HEK293 (cell line): ENCODE data around the gene RABAC1.

Source experiments
- CTCF ChIA-PET: fragments of 350-600 bp; formaldehyde crosslinking; extraction: SDS; loops from one replicate; lab custom pipeline; 2021; ENCODE audit warnings: antibody characterized with exemption; lab: Yijun Ruan, JAX
- POLR2A ChIA-PET: fragments of 300-600 bp; formaldehyde crosslinking; extraction: SDS; loops from one replicate; lab custom pipeline; 2020; ENCODE audit warnings: antibody characterized with exemption, inconsistent platforms; lab: Yijun Ruan, JAX
- H3K27ac ChIP-seq: fragments of 200-500 bp; sonication (Bioruptor generic); 2 replicates; pipeline ENCODE4 v1.5.1; 2014; ENCODE audit warnings: low read depth, low read length, control low read depth, inconsistent platforms; ENCODE audit errors: extremely low read depth
- H3K36me3 ChIP-seq, 2 experiments: fragments of 200-500 bp in 1 of 2; sonication (Bioruptor generic) in 1 of 2; 1 replicate in 1 of 2; 2 replicates in 1 of 2; pipeline ENCODE4 v1.5.1; 2014 to 2017; ENCODE audit warnings: inconsistent platforms in 2 of 2, low read length in 2 of 2; ENCODE audit not compliant: control insufficient read depth in 2 of 2, insufficient read depth in 1 of 2
- H3K4me1 ChIP-seq: fragments of 200-500 bp; sonication (Bioruptor generic); 2 replicates; pipeline ENCODE4 v1.5.1; 2014; ENCODE audit warnings: mild to moderate bottlenecking, low read length, inconsistent platforms; ENCODE audit not compliant: control insufficient read depth, insufficient read depth
- H3K4me3 ChIP-seq: 2 replicates; pipeline ENCODE4 v1.5.1; 2011; ENCODE audit warnings: low read depth, mild to moderate bottlenecking, control low read depth, low read length, moderate library complexity
- H3K9me3 ChIP-seq: fragments of 200-500 bp; sonication (Bioruptor generic); 2 replicates; pipeline ENCODE4 v1.5.1; 2014; ENCODE audit warnings: low read depth, low read length, inconsistent platforms; ENCODE audit not compliant: control insufficient read depth, insufficient read depth
- GLI2 ChIP-seq: fragments of 450-650 bp; formaldehyde crosslinking; IDR thresholded peaks from 2 replicates; pipeline ENCODE4; 2017; ENCODE audit warnings: missing biosample characterization, missing genetic modification characterization, low read depth, borderline replicate concordance
- KLF10 ChIP-seq: fragments of 450-650 bp; IDR thresholded peaks from 2 replicates; pipeline ENCODE4 v1.5.1; 2018; ENCODE audit warnings: missing biosample characterization, mild to moderate bottlenecking, missing genetic modification characterization
- KLF16 ChIP-seq: fragments of 450-650 bp; formaldehyde crosslinking; IDR thresholded peaks from 2 replicates; pipeline ENCODE4 v1.5.1; 2017; ENCODE audit warnings: missing biosample characterization, missing genetic modification characterization
- MZF1 ChIP-seq: fragments of 450-650 bp; formaldehyde crosslinking; IDR thresholded peaks from 2 replicates; pipeline ENCODE4 v1.5.1; 2017; ENCODE audit warnings: missing biosample characterization, missing genetic modification characterization, borderline replicate concordance
- TRIM28 ChIP-seq: IDR thresholded peaks from 2 replicates; pipeline ENCODE4 v1.6.1; 2011; ENCODE audit warnings: low read length, control low read depth, borderline replicate concordance
- ZFP3 ChIP-seq: fragments of 450-650 bp; formaldehyde crosslinking; IDR thresholded peaks from 2 replicates; pipeline ENCODE4 v1.5.1; 2016; ENCODE audit warnings: low read depth, missing biosample characterization, missing genetic modification characterization
- ZFP37 ChIP-seq: fragments of 450-650 bp; formaldehyde crosslinking; IDR thresholded peaks from 2 replicates; pipeline ENCODE4 v1.5.1; 2016; ENCODE audit warnings: missing biosample characterization, missing genetic modification characterization
- ZFP41 ChIP-seq: fragments of 450-650 bp; formaldehyde crosslinking; IDR thresholded peaks from 2 replicates; pipeline ENCODE4 v1.5.1; 2016; ENCODE audit warnings: missing biosample characterization, missing genetic modification characterization, borderline replicate concordance
- ZNF112 ChIP-seq: fragments of 450-650 bp; formaldehyde crosslinking; IDR thresholded peaks from 2 replicates; pipeline ENCODE4 v1.5.0; 2017; ENCODE audit warnings: missing biosample characterization, missing genetic modification characterization
- ZNF175 ChIP-seq: fragments of 450-650 bp; formaldehyde crosslinking; IDR thresholded peaks from 2 replicates; pipeline ENCODE4 v1.5.1; 2016; ENCODE audit warnings: missing biosample characterization, missing genetic modification characterization
- ZNF19 ChIP-seq: fragments of 450-650 bp; formaldehyde crosslinking; IDR thresholded peaks from 2 replicates; pipeline ENCODE4; 2016; ENCODE audit warnings: missing biosample characterization, missing genetic modification characterization, low read depth
- ZNF239 ChIP-seq: fragments of 450-650 bp; formaldehyde crosslinking; IDR thresholded peaks from 2 replicates; pipeline ENCODE4 v1.5.1; 2016; ENCODE audit warnings: missing biosample characterization, missing genetic modification characterization
- ZNF248 ChIP-seq: fragments of 450-650 bp; formaldehyde crosslinking; IDR thresholded peaks from 2 replicates; pipeline ENCODE4 v1.5.1; 2017; ENCODE audit warnings: missing biosample characterization, missing genetic modification characterization
- ZNF404 ChIP-seq: fragments of 450-650 bp; formaldehyde crosslinking; IDR thresholded peaks from 2 replicates; pipeline ENCODE4 v1.5.1; 2017; ENCODE audit warnings: missing biosample characterization, missing genetic modification characterization
- ZNF558 ChIP-seq: fragments of 450-650 bp; formaldehyde crosslinking; IDR thresholded peaks from 2 replicates; pipeline ENCODE4 v1.5.1; 2016; ENCODE audit warnings: missing biosample characterization, missing genetic modification characterization
- ZNF560 ChIP-seq: fragments of 450-650 bp; formaldehyde crosslinking; IDR thresholded peaks from 2 replicates; pipeline ENCODE4 v1.5.1; 2017; ENCODE audit warnings: missing biosample characterization, missing genetic modification characterization, borderline replicate concordance
- ZNF610 ChIP-seq: fragments of 450-650 bp; formaldehyde crosslinking; IDR thresholded peaks from 2 replicates; pipeline ENCODE4 v1.5.1; 2016; ENCODE audit warnings: missing biosample characterization, missing genetic modification characterization, borderline replicate concordance
- ZNF626 ChIP-seq: fragments of 450-650 bp; sonication (Bioruptor Pico); formaldehyde crosslinking; IDR thresholded peaks from 2 replicates; pipeline ENCODE4 v1.5.1; 2018; ENCODE audit warnings: missing biosample characterization, missing genetic modification characterization, inconsistent platforms
- ZNF777 ChIP-seq: fragments of 450-650 bp; formaldehyde crosslinking; IDR thresholded peaks from 2 replicates; pipeline ENCODE4 v1.5.1; 2017; ENCODE audit warnings: missing biosample characterization, missing genetic modification characterization, borderline replicate concordance
- ZXDB ChIP-seq: fragments of 450-650 bp; formaldehyde crosslinking; IDR thresholded peaks from 2 replicates; pipeline ENCODE4 v1.5.1; 2016; ENCODE audit warnings: missing biosample characterization, missing genetic modification characterization
- TF ChIP-seq, protein P1 (sequence below): fragments of 450-650 bp; formaldehyde crosslinking; IDR thresholded peaks from 2 replicates; pipeline ENCODE4 v1.5.1; 2016; ENCODE audit warnings: missing biosample characterization, missing genetic modification characterization
- TF ChIP-seq, protein P2 (sequence below): fragments of 450-650 bp; formaldehyde crosslinking; IDR thresholded peaks from 2 replicates; pipeline ENCODE4 v1.5.1; 2016; ENCODE audit warnings: missing biosample characterization, missing genetic modification characterization
- TF ChIP-seq, protein P3 (sequence below): fragments of 450-650 bp; formaldehyde crosslinking; optimal IDR thresholded peaks from 2 replicates; pipeline ENCODE3; 2016; ENCODE audit warnings: missing biosample characterization, mild to moderate bottlenecking, missing genetic modification characterization
- TF ChIP-seq, protein P4 (sequence below): fragments of 450-650 bp; formaldehyde crosslinking; IDR thresholded peaks from 2 replicates; pipeline ENCODE4 v1.5.1; 2016; ENCODE audit warnings: missing biosample characterization, missing genetic modification characterization, borderline replicate concordance
- TF ChIP-seq, protein P5 (sequence below): fragments of 450-650 bp; formaldehyde crosslinking; IDR thresholded peaks from 2 replicates; pipeline ENCODE4 v1.5.1; 2016; ENCODE audit warnings: missing biosample characterization, missing genetic modification characterization

Gene RABAC1

DNA sequence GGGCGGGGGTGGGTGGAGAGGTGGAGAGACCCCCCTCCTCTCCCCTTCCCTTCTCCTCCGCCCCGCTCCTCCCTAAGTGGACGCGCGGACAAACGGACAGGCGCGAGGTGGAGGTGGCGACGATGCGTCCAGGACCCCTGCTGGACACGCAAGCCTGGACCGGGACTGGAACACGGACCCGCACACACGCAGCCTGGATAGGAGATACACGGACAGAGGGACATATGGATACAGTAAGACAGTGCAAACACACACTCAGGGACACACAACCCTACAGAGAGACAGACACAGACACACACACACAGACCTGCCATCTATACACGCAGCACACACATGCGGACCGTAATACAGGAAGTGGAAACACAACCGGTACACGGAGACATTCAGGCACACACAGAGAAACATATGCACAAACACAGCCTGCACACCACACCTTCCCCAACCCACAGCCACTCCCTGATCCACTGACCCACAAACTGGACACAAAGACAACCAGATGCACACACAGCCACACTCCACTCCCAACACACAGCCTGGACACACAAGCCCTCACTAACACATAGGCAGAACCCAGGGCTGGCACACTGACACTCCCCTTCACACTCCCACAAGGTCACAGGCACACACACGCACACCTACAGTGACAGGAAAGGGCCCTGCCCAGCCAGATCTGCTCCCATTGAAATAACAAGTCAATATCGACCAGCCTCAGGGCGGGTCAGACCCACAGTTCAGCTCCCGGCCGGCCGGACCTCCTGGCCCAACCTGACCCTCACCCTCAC, 30.2 kb downstream of the RABAC1 start:
- Histone ChIP-seq H3K27ac (no peak overlapping the region), H3K9me3 (no peaks in the 10 kb centered on the region), H3K36me3 (no peaks in the 10 kb centered on the region), H3K4me3 (peak overlapping the region; percentile 16), H3K4me1 (peaks cover 4% of the 10 kb centered on the region)
- CTCF ChIA-PET, result interaction anchor here (0.6 to 1.8 kb wide), 3 partner anchors 22 to 222 kb away, joined by 4 to 5 read pairs (median 4); no protein-coding TSS in a partner anchor
- POLR2A ChIA-PET, result interaction anchor here (0.6 kb wide), 1 partner anchor 102 kb away, joined by 7 read pairs; no protein-coding TSS in a partner anchor
- TF ChIP-seq ZNF175 (tag by site-specific recombination) (no peak), ZNF626 (tag by site-specific recombination) (no peak), ZFP41 (no peak), ZNF777 (peak; percentile 55), ZNF112 (0 out of 2 replicates have a peak, but pooled peaks have one; percentile 26), KLF16 (no peak), ZNF19 (tag by site-specific recombination) (no peak), MZF1 (tag by site-specific recombination) (no peak), ZNF558 (tag by site-specific recombination) (no peak), KLF10 (no peak), TRIM28 (no peak), ZXDB (tag by site-specific recombination) (no peak), GLI2 (tag by site-specific recombination) (no peak), ZFP3 (tag by site-specific recombination) (no peak), ZNF560 (no peak), ZFP37 (tag by site-specific recombination) (peak; percentile 51; the same call in 1 of the 2 replicates), ZNF404 (tag by site-specific recombination) (no peak), ZNF248 (no peak), ZNF239 (tag by site-specific recombination) (peak; percentile 71; the same call in 1 of the 2 replicates), ZNF610 (tag by site-specific recombination) (no peak)
- TF ChIP-seq, protein P1, sequence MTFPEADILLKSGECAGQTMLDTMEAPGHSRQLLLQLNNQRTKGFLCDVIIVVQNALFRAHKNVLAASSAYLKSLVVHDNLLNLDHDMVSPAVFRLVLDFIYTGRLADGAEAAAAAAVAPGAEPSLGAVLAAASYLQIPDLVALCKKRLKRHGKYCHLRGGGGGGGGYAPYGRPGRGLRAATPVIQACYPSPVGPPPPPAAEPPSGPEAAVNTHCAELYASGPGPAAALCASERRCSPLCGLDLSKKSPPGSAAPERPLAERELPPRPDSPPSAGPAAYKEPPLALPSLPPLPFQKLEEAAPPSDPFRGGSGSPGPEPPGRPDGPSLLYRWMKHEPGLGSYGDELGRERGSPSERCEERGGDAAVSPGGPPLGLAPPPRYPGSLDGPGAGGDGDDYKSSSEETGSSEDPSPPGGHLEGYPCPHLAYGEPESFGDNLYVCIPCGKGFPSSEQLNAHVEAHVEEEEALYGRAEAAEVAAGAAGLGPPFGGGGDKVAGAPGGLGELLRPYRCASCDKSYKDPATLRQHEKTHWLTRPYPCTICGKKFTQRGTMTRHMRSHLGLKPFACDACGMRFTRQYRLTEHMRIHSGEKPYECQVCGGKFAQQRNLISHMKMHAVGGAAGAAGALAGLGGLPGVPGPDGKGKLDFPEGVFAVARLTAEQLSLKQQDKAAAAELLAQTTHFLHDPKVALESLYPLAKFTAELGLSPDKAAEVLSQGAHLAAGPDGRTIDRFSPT (tag by site-specific recombination), result peak; percentile 23; the same call in 1 of the 2 replicates
- TF ChIP-seq, protein P2, sequence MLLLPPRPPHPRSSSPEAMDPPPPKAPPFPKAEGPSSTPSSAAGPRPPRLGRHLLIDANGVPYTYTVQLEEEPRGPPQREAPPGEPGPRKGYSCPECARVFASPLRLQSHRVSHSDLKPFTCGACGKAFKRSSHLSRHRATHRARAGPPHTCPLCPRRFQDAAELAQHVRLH (tag by site-specific recombination), result peak; percentile 45; the same call in 1 of the 2 replicates
- TF ChIP-seq, protein P3, sequence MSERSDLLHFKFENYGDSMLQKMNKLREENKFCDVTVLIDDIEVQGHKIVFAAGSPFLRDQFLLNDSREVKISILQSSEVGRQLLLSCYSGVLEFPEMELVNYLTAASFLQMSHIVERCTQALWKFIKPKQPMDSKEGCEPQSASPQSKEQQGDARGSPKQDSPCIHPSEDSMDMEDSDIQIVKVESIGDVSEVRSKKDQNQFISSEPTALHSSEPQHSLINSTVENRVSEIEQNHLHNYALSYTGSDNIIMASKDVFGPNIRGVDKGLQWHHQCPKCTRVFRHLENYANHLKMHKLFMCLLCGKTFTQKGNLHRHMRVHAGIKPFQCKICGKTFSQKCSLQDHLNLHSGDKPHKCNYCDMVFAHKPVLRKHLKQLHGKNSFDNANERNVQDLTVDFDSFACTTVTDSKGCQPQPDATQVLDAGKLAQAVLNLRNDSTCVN, result peak; percentile 45
- TF ChIP-seq, protein P4, sequence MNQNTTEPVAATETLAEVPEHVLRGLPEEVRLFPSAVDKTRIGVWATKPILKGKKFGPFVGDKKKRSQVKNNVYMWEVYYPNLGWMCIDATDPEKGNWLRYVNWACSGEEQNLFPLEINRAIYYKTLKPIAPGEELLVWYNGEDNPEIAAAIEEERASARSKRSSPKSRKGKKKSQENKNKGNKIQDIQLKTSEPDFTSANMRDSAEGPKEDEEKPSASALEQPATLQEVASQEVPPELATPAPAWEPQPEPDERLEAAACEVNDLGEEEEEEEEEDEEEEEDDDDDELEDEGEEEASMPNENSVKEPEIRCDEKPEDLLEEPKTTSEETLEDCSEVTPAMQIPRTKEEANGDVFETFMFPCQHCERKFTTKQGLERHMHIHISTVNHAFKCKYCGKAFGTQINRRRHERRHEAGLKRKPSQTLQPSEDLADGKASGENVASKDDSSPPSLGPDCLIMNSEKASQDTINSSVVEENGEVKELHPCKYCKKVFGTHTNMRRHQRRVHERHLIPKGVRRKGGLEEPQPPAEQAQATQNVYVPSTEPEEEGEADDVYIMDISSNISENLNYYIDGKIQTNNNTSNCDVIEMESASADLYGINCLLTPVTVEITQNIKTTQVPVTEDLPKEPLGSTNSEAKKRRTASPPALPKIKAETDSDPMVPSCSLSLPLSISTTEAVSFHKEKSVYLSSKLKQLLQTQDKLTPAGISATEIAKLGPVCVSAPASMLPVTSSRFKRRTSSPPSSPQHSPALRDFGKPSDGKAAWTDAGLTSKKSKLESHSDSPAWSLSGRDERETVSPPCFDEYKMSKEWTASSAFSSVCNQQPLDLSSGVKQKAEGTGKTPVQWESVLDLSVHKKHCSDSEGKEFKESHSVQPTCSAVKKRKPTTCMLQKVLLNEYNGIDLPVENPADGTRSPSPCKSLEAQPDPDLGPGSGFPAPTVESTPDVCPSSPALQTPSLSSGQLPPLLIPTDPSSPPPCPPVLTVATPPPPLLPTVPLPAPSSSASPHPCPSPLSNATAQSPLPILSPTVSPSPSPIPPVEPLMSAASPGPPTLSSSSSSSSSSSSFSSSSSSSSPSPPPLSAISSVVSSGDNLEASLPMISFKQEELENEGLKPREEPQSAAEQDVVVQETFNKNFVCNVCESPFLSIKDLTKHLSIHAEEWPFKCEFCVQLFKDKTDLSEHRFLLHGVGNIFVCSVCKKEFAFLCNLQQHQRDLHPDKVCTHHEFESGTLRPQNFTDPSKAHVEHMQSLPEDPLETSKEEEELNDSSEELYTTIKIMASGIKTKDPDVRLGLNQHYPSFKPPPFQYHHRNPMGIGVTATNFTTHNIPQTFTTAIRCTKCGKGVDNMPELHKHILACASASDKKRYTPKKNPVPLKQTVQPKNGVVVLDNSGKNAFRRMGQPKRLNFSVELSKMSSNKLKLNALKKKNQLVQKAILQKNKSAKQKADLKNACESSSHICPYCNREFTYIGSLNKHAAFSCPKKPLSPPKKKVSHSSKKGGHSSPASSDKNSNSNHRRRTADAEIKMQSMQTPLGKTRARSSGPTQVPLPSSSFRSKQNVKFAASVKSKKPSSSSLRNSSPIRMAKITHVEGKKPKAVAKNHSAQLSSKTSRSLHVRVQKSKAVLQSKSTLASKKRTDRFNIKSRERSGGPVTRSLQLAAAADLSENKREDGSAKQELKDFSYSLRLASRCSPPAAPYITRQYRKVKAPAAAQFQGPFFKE (tag by site-specific recombination), result no peak
- TF ChIP-seq, protein P5, sequence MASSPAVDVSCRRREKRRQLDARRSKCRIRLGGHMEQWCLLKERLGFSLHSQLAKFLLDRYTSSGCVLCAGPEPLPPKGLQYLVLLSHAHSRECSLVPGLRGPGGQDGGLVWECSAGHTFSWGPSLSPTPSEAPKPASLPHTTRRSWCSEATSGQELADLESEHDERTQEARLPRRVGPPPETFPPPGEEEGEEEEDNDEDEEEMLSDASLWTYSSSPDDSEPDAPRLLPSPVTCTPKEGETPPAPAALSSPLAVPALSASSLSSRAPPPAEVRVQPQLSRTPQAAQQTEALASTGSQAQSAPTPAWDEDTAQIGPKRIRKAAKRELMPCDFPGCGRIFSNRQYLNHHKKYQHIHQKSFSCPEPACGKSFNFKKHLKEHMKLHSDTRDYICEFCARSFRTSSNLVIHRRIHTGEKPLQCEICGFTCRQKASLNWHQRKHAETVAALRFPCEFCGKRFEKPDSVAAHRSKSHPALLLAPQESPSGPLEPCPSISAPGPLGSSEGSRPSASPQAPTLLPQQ (tag by site-specific recombination), result no peak
